ENCODE results near the gene VSNL1. TPM values are rescaled to one million over a fixed set of nuclear protein-coding genes. Genes with fewer than 3 reads are reported as not detected.

VSNL1 gene
- total and polyA plus RNA-seq, 9 donors, result 0.41 to 9.4 (median 2.7) TPM; not detected in 1

- intact Hi-C loops (cut with DNase I), result no loop called here
- 67 to 71% (median 71%) methylated on average over 3 of the region's 3 CpGs for WGBS, 3 donors
- H3K36me3 ChIP-seq, result no peaks in the 10 kb centered on the region
- no peaks in the 10 kb centered on the region for H3K9me3 ChIP-seq
- H3K4me3 ChIP-seq, result no peak overlapping the region
- TF ChIP-seq POLR2A (IDR thresholded peaks at IDR 0.05), result no peak
- TF ChIP-seq CTCF (IDR thresholded peaks at IDR 0.05), result no peak
- TF ChIP-seq EP300 (IDR thresholded peaks at IDR 0.05), result no peak
- H3K27ac ChIP-seq, result no peak overlapping the region
- H3K27me3 ChIP-seq, result no peaks in the 10 kb centered on the region
- DNase-seq, result no peak
- H3K4me1 ChIP-seq (ENCODE audit: insufficient read depth), result no peaks in the 10 kb centered on the region
Observed at GRCh38 chr2:17625446-17625845, 85.0 kb downstream of the VSNL1 start.

DNA sequence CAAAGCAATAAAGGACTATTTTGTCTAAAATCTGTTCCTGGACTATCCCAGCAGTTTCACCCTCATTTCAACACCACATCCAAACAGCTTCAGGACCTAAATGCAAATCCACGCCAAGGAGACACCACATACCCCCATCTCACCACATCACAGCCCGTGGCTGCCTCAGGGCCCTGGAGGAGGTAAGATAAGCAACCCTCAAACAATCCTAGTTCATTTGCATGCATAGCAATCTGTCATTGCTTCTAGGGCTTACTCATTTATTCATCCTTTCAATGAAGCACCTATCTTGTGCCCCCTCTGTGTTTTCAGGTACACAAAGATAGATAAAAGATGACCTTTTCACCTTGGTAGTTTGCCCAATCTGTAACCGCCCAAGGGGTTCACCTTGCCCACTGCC, 86.5 kb downstream of the VSNL1 start:
- no peak overlapping the region for H3K27ac ChIP-seq
- no peaks in the 10 kb centered on the region for H3K27me3 ChIP-seq
- WGBS, 3 donors, result 79 to 85% (median 84%) methylated on average over 3 of the region's 3 CpGs
- H3K4me1 ChIP-seq (ENCODE audit: insufficient read depth), result no peaks in the 10 kb centered on the region
- no peaks in the 10 kb centered on the region for H3K9me3 ChIP-seq
- intact Hi-C loops (cut with DNase I), result no loop called here
- no peaks in the 10 kb centered on the region for H3K36me3 ChIP-seq
- TF ChIP-seq CTCF (IDR thresholded peaks at IDR 0.05), result no peak
- TF ChIP-seq POLR2A (IDR thresholded peaks at IDR 0.05), result no peak
- no peak for TF ChIP-seq EP300 (IDR thresholded peaks at IDR 0.05)
- DNase-seq, result no peak
- H3K4me3 ChIP-seq, result no peak overlapping the region

DNA sequence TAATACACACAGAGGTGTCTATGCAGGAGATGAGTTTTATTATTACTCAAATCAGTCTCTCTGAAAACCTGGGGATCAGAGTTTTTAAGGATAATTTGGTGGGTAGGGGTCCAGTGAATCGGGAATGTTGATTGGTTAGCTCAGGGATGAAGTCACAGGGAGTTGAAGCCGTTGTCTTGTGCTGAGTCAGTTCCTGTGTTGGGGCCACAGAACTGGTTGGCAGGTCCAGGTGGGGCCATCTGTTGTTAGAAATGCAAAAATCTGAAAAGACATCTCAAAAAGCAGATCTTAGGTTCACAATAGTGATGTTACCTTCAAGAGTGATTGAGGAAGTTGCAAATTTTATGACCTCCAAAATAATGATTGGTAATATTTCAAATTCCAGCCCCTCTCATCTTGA, 86.9 kb downstream of the VSNL1 start:
- H3K9me3 ChIP-seq, result no peaks in the 10 kb centered on the region
- intact Hi-C loops (cut with DNase I), result no loop called here
- H3K27ac ChIP-seq, result no peak overlapping the region
- WGBS, 3 donors, result 55 to 66% (median 59%) methylated on average over 2 of the region's 2 CpGs
- no peak for DNase-seq
- H3K36me3 ChIP-seq, result no peaks in the 10 kb centered on the region
- H3K27me3 ChIP-seq, result no peaks in the 10 kb centered on the region
- H3K4me1 ChIP-seq (ENCODE audit: insufficient read depth), result no peaks in the 10 kb centered on the region
- no peak overlapping the region for H3K4me3 ChIP-seq
- TF ChIP-seq POLR2A (IDR thresholded peaks at IDR 0.05), result no peak
- no peak for TF ChIP-seq CTCF (IDR thresholded peaks at IDR 0.05)
- no peak for TF ChIP-seq EP300 (IDR thresholded peaks at IDR 0.05)

DNA sequence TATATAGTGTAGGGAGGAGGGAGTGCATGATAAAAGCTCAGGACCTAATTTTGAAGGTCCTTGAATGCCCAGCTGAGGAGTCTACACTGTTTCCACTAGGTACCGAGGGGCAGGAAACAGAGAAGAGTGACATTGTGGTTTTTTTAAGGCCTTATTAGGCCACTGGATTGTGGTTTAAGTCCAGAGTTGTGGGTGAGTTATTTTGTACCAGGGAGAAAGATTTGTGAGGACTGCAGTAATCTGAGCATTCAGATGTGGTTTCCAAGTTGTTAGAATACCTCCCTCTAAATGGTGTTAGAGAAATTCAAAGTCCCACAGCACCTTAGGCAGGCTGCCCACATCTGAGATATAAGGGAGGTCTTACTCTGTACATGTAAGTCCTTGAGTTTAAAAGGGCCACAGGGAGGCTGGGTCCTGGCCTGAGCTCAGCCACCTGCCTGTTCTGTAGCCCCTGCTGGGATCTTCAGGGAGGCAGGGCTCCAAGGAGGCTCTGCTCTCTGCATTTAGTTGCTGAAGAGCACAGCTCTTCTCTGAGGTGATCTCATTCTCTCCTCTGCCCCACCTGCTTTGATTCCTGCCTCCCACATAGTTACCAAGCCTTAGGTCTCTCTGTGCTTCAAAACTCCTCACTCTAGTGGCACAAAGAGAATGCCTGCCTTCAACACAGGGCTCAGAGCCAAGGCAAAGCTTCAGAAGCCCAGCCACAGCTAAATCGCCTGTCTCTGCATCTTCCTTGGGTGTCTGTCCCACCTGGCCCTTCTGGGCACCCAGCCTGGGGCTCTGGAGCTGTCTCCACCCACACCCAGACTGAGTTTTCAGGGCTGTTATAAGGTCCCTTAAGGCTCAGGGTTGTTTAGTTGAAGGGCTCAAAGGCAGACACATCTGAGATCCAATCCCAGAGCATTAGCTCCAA, 88.1 kb downstream of the VSNL1 start:
- Histone ChIP-seq H3K9me3 (no peaks in the 10 kb centered on the region), H3K27me3 (no peaks in the 10 kb centered on the region), H3K36me3 (no peaks in the 10 kb centered on the region), H3K4me1 (ENCODE audit: insufficient read depth) (no peaks in the 10 kb centered on the region), H3K4me3 (no peak overlapping the region), H3K27ac (no peak overlapping the region)
- TF ChIP-seq POLR2A (IDR thresholded peaks at IDR 0.05), result no peak
- TF ChIP-seq CTCF (IDR thresholded peaks at IDR 0.05), result no peak
- TF ChIP-seq EP300 (IDR thresholded peaks at IDR 0.05), result no peak
- no peak for DNase-seq
- intact Hi-C loops (cut with DNase I), result no loop called here
- 45 to 49% (median 47%) methylated on average over 2 of the region's 2 CpGs for WGBS, 3 donors
